Brain microvascular endothelial cell (primary cell): ENCODE results near the gene MXRA8.
A peak's percentile ranks its signal among the peaks of the same experiment; 100 is the strongest.
"Not testable (repeated sequence)": the region's sequence is repeated elsewhere in the genome, so short reads cannot be mapped to it uniquely, and the experiment has no call there.

Experiments used
- DNase-seq: peaks from one replicate; pipeline ENCODE4 v3.0.0-alpha.2; 2020
- H3K27ac ChIP-seq: fragments of 250-450 bp; sonication (Bioruptor Pico); 2 replicates; pipeline ENCODE4 v1.5.1; 2020; ENCODE audit warnings: mild to moderate bottlenecking, moderate library complexity
- H3K27me3 ChIP-seq: fragments of 250-450 bp; sonication (Bioruptor Pico); replicated peaks from 2 replicates; pipeline ENCODE4 v1.5.1; 2020; ENCODE audit warnings: mild to moderate bottlenecking
- H3K36me3 ChIP-seq: fragments of 250-450 bp; sonication (Bioruptor Pico); replicated peaks from 2 replicates; pipeline ENCODE4 v1.5.1; 2020; ENCODE audit warnings: mild to moderate bottlenecking
- H3K4me3 ChIP-seq: 2 replicates; pipeline ENCODE4 v1.5.1; 2011; ENCODE audit warnings: low read depth, mild to moderate bottlenecking, control low read depth, low read length, moderate library complexity
- CTCF ChIP-seq: IDR thresholded peaks from 2 replicates; pipeline ENCODE4 v1.5.1; 2011; ENCODE audit warnings: low read depth, mild to moderate bottlenecking, moderate library complexity, low read length, control low read depth, inconsistent platforms; ENCODE audit errors: missing control alignments
- in situ Hi-C: cut with HindIII; loops from 2 replicates; pipeline ENCODE4 v1.10.0; 2017; ENCODE audit warnings: low sequenced_read_pairs, low pct_ligation_motif_present

Gene MXRA8

DNA sequence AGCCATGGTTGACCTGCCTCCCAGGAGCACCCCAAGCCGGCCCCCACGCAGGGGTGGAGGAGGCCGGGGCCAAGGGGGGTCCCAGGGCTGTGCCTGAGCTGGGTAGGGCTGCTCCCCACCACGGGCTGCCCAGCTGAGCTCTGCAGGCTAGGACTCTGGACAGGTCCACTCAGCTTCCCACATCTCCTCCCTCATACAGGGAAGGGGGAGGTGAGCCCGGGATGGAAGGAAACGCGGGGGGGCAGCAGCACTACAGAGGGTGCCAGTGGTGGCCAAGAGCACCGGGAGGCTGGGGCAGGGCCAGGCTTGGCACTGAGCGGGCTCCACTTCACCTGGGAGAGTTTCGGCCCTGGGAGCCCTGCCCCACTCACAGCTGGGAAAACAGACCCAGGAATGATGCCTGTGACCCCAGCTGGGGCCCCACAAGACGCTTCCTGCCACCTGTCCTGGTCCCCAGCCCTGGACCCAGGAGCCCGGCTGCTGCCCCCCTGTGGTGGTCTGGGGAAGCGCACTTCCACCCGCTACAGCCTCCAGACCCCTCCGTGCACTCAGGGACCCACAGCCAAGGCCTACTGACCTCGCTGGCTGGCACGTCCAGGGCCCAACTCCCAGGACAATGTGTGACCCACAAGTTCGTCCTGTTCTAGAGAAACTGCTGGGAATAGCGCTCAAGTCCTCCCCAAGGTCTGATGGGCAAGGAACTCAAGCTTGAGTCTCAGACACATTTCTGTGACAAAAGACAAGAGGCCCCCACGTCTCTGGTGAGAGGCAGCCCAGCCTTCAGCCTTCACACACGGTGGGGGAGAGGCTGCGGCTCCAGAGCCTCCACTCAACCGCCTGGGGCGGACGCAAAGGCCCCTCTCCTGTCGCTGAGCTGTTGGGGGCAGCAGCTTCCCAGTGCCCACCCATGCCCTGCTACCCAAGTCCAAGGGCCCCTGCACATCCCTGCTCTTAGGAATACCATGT lies 13.7 kb upstream of the MXRA8 start:
- in situ Hi-C loops, result no loop called here
- DNase-seq, result no peak
- Histone ChIP-seq H3K36me3 (peaks cover 11% of the 10 kb centered on the region), H3K27me3 (no peaks in the 10 kb centered on the region), H3K27ac (no peak overlapping the region), H3K4me3 (no peak overlapping the region)
- peak; percentile 96 for TF ChIP-seq CTCF

- no peak for TF ChIP-seq CTCF
- peaks cover 11% of the 10 kb centered on the region for H3K36me3 ChIP-seq
- in situ Hi-C loops, result no loop called here
- H3K27me3 ChIP-seq, result no peaks in the 10 kb centered on the region
- DNase-seq, result no peak
- no peak overlapping the region for H3K4me3 ChIP-seq
- no peak overlapping the region for H3K27ac ChIP-seq
Observed at GRCh38 chr1:1371364-1371745, 13.0 kb upstream of the MXRA8 start.

DNA sequence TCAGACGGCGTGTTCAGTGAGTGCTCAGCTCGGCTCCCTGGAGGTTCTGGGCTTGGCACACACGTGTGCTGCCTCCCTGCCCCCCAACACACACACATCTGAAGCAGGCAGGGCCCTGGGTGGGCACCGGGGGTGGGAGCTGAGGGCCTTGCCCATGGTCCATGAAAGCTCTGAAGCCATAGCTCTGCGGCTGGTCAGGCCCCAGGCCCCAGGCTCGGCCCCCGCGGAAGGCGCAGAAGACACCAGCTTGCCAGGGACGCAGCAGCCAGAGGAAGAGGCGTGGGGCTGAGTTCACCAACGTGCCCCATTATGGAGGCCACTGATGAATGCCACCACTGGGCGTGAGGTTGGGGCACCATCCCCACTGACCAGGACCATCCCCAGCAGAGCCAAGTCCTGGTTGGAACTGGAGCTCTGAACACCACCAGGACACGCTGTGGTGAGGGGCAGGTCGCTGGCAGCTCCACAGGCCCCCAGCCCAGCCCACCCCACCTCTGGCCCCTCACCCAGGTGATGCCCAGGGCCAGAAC lies 12.5 kb upstream of the MXRA8 start:
- H3K36me3 ChIP-seq, result peaks cover 11% of the 10 kb centered on the region
- H3K27me3 ChIP-seq, result no peaks in the 10 kb centered on the region
- no peak overlapping the region for H3K27ac ChIP-seq
- no peak overlapping the region for H3K4me3 ChIP-seq
- in situ Hi-C loops, result no loop called here
- TF ChIP-seq CTCF, result no peak
- DNase-seq, result no peak

DNA sequence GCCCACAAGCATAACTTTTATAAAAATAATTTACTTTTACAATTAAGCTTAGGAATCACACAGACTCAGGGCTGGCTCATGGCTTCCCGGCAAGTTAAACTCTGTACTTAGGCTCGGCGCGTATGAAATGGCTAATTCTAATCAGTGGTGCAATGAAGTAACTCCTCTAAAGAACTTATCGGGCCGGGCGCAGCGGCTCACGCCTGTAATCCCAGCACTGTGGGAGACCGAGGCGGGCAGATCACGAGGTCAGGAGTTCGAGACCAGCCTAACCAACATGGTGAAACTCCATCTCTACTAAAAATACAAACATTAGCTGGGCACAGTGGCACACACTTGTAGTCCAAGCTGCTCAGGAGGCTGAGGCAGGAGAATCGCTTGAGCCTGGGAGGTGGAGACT lies 11.7 kb upstream of the MXRA8 start:
- in situ Hi-C loops, H3K27me3 ChIP-seq, H3K4me3 ChIP-seq, DNase-seq, H3K27ac ChIP-seq: not testable (repeated sequence)
- H3K36me3 ChIP-seq, result peaks cover 11% of the 10 kb centered on the region

DNA sequence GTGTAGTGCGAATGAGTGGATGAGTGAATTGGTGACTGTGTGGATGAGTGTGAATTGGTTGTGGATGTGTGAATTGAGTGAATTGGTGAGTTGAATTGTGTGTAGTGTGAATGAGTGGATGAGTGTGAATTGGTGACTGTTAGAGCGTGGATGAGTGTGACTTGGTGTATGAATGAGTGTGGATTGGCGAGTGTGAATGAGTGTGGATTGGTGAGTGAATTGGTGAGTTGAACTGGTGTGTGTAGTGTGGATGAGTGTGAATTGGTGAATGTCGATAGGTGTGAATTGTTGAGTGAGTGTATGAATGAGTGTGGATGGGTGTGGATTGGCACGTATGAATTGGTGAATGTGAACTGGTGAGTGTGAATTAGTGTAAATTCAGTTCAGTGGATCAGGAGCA lies 9.0 kb upstream of the MXRA8 start:
- no peaks in the 10 kb centered on the region for H3K27me3 ChIP-seq
- H3K27ac ChIP-seq, result no peak overlapping the region
- no peak for TF ChIP-seq CTCF
- no peak overlapping the region for H3K4me3 ChIP-seq
- no peak for DNase-seq
- in situ Hi-C loops, result no loop called here
- H3K36me3 ChIP-seq, result no peaks in the 10 kb centered on the region

DNA sequence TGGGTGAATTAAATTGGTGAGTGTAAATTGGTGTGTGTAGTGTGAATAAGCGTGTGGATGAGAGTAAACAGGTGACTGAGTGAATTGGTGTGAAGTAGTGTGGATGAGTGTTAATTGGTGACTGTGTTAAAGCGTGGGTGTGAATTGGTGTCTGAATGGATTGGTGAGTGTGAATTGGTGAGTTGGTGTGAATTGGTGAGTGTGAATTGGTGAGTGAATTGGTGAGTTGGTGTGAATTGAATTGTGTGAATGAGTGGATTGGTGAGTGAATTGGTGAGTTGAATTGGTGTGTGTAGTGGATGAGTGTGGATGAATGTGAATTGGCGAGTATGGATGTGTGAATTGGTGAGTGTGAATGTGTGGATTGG lies 8.3 kb upstream of the MXRA8 start:
- no peak for TF ChIP-seq CTCF
- in situ Hi-C loops, result no loop called here
- no peaks in the 10 kb centered on the region for H3K27me3 ChIP-seq
- DNase-seq, result no peak
- H3K4me3 ChIP-seq, result no peak overlapping the region
- H3K27ac ChIP-seq, result no peak overlapping the region
- no peaks in the 10 kb centered on the region for H3K36me3 ChIP-seq
